Calu3 (cell line): ENCODE data around the gene TIPRL. TPM values are rescaled to one million over a fixed set of nuclear protein-coding genes. Genes with fewer than 3 reads are reported as not detected.

ENCODE experiments used
- BruUV-seq: library from RNA; stranded (reverse); fragments of 400-500 nt; replicated peaks from 2 replicates; lab custom pipeline; 2021; lab: Mats Ljungman, UMichigan
- CTCF ChIA-PET: fragments of 300-600 bp; sonication (Branson Sonifier 250); formaldehyde crosslinking; loops from one replicate; lab custom pipeline; 2022; ENCODE audit warnings: antibody characterized with exemption; lab: Charles Lee
- DNase-seq: peaks from one replicate; pipeline ENCODE4 v3.0.0; 2022
- H3K27ac Mint-ChIP-seq: one replicate; pipeline ENCODE4 v1.8.0; 2022; ENCODE audit warnings: mixed read lengths; ENCODE audit not compliant: unreplicated experiment
- H3K27me3 Mint-ChIP-seq: one replicate; pipeline ENCODE4 v1.8.0; 2022; ENCODE audit warnings: mixed read lengths; ENCODE audit not compliant: unreplicated experiment
- H3K36me3 Mint-ChIP-seq: one replicate; pipeline ENCODE4 v1.8.0; 2022; ENCODE audit warnings: mild to moderate bottlenecking, moderate library complexity, mixed read lengths; ENCODE audit not compliant: insufficient read depth, unreplicated experiment
- H3K4me1 Mint-ChIP-seq: one replicate; pipeline ENCODE4 v1.8.0; 2022; ENCODE audit warnings: mild to moderate bottlenecking, low read depth, mixed read lengths; ENCODE audit not compliant: unreplicated experiment
- H3K4me3 Mint-ChIP-seq: one replicate; pipeline ENCODE4 v1.8.0; 2022; ENCODE audit warnings: mild to moderate bottlenecking, low read depth, moderate library complexity, mixed read lengths; ENCODE audit not compliant: unreplicated experiment
- H3K9me3 Mint-ChIP-seq: one replicate; pipeline ENCODE4 v1.8.0; 2022; ENCODE audit warnings: low read depth, mixed read lengths; ENCODE audit not compliant: unreplicated experiment
- intact Hi-C: fragments of 100-400 bp; cut with micrococcal nuclease; formaldehyde crosslinking; loops from one replicate; pipeline ENCODE4 v1.10.0; 2022; ENCODE audit not compliant: unreplicated experiment
- total RNA-seq: library from RNA; stranded (reverse); gene quantifications from 2 replicates; pipeline ENCODE4 v1.2.3, GENCODE V29; 2022
- TF ChIP-seq, protein P1 (sequence below): fragments of 200-600 bp; IDR thresholded peaks from one replicate; pipeline ENCODE4 v1.8.0; 2022; ENCODE audit warnings: antibody characterized with exemption; ENCODE audit not compliant: unreplicated experiment

The TIPRL gene
- total RNA-seq, 1 experiment from 2014 or later = 41.6 TPM

DNA sequence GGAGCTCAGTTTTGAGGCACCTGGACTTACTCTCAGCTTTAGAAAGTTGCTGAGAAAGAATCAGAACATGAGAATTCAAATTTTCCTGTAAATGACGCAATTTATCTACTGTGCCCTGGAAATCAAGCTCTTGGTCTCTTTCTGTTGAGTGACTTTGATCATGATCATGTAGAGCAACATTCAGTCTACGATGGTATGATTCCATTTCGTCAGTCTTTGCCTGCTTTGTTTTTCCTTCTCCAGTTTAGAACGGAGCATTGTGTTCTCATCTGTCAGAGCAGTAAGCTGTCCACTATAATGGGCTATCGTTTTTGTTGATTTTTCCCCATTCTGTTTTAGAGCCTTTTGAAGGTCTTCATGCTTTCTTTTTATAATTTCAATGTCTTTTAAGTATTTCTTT lies 67.7 kb downstream of the TIPRL start:
- no peaks in the 10 kb centered on the region for H3K27me3 Mint-ChIP-seq
- H3K36me3 Mint-ChIP-seq = peaks cover 58% of the 10 kb centered on the region
- no peak overlapping the region for H3K4me3 Mint-ChIP-seq
- no peaks in the 10 kb centered on the region for H3K9me3 Mint-ChIP-seq
- no TSS peak for BruUV-seq
- DNase-seq = no peak
- TF ChIP-seq, protein P1, sequence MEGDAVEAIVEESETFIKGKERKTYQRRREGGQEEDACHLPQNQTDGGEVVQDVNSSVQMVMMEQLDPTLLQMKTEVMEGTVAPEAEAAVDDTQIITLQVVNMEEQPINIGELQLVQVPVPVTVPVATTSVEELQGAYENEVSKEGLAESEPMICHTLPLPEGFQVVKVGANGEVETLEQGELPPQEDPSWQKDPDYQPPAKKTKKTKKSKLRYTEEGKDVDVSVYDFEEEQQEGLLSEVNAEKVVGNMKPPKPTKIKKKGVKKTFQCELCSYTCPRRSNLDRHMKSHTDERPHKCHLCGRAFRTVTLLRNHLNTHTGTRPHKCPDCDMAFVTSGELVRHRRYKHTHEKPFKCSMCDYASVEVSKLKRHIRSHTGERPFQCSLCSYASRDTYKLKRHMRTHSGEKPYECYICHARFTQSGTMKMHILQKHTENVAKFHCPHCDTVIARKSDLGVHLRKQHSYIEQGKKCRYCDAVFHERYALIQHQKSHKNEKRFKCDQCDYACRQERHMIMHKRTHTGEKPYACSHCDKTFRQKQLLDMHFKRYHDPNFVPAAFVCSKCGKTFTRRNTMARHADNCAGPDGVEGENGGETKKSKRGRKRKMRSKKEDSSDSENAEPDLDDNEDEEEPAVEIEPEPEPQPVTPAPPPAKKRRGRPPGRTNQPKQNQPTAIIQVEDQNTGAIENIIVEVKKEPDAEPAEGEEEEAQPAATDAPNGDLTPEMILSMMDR = no peak
- peaks cover 33% of the 10 kb centered on the region for H3K4me1 Mint-ChIP-seq
- H3K27ac Mint-ChIP-seq = no peak overlapping the region
- intact Hi-C loops = no loop called here
- CTCF ChIA-PET = no interaction called here

Other genes with a start within 250 kb of the TIPRL start
- 64.0 and 69.1 TPM in 2 replicates for gene DCAF6, start 242.3 kb upstream of the TIPRL start, total RNA-seq
- gene MPC2, start 241.9 kb upstream of the TIPRL start, total RNA-seq = 124 and 126 TPM in 2 replicates
- 3.8 and 8.4 TPM in 2 replicates for gene GPR161, start 42.0 kb upstream of the TIPRL start, total RNA-seq
- gene SFT2D2, start 47.0 kb downstream of the TIPRL start, total RNA-seq = 88.2 and 98.3 TPM in 2 replicates
- gene TBX19, start 101.9 kb downstream of the TIPRL start, total RNA-seq = 3.3 and 3.5 TPM in 2 replicates